Raji (cell line): Measurements from ENCODE around the gene CFAP57.

Experiments
- POLR2A ChIP-seq: IDR thresholded peaks from 2 replicates; pipeline ENCODE4 v1.6.1; 2011; ENCODE audit warnings: low read depth, low read length, control low read depth; ENCODE audit not compliant: insufficient read depth

CFAP57 gene

GRCh38 chr1:43303471-43304313 is 131.6 kb downstream of the CFAP57 start:
- TF ChIP-seq POLR2A, result no peak
